ENCODE data around the gene HSPA14. TPM values are rescaled to one million over a fixed set of nuclear protein-coding genes. Genes with fewer than 3 reads are reported as not detected.
"Not testable (repeated sequence)": the region's sequence is repeated elsewhere in the genome, so short reads cannot be mapped to it uniquely, and the experiment has no call there.

HSPA14 gene
- polyA plus RNA-seq, 1 donor from 2014 or later: 48.1 TPM

GRCh38 chr10:14859775-14860174 is 21.7 kb downstream of the HSPA14 start:
- no peaks in the 10 kb centered on the region for H3K27me3 ChIP-seq (ENCODE audit: insufficient read depth, low read depth, low read length)
- H3K9me2 ChIP-seq (ENCODE audit: insufficient read depth, low read length): no peaks in the 10 kb centered on the region
- H3K27ac ChIP-seq (ENCODE audit: low read length): no peak overlapping the region
- H4K20me1 ChIP-seq (ENCODE audit: insufficient read depth): no peaks in the 10 kb centered on the region
- H3K79me2 ChIP-seq (replicated peaks; ENCODE audit: insufficient read depth, low read length): no peaks in the 10 kb centered on the region
- H3K4me2 ChIP-seq (ENCODE audit: low read length): no peak overlapping the region
- no peak overlapping the region for H3K4me3 ChIP-seq (ENCODE audit: low read length)
- H3F3A ChIP-seq (ENCODE audit: insufficient read depth, low read length, poor library complexity, severe bottlenecking): no peaks in the 10 kb centered on the region
- no peaks in the 10 kb centered on the region for H3K9me3 ChIP-seq (ENCODE audit: low read length)
- no peak overlapping the region for H3K9ac ChIP-seq (ENCODE audit: low read length)
- H2AFZ ChIP-seq (ENCODE audit: low read depth, low read length): no peak overlapping the region
- H3K36me3 ChIP-seq (ENCODE audit: insufficient read depth, low read length): no peaks in the 10 kb centered on the region
- no peak for TF ChIP-seq CTCF (IDR thresholded peaks at IDR 0.05; ENCODE audit: poor library complexity, severe bottlenecking)
- no peak for TF ChIP-seq EZH2 (IDR thresholded peaks at IDR 0.05; ENCODE audit: borderline replicate concordance, insufficient read depth, low read length, poor library complexity, severe bottlenecking)

- Histone ChIP-seq H3K9me3 (ENCODE audit: low read length) (no peaks in the 10 kb centered on the region), H2AFZ (ENCODE audit: low read depth, low read length) (no peak overlapping the region), H3K9ac (ENCODE audit: low read length) (no peak overlapping the region), H3F3A (ENCODE audit: insufficient read depth, low read length, poor library complexity, severe bottlenecking) (no peaks in the 10 kb centered on the region), H3K27ac (ENCODE audit: low read length) (no peak overlapping the region), H3K79me2 (replicated peaks; ENCODE audit: insufficient read depth, low read length) (no peaks in the 10 kb centered on the region), H3K27me3 (ENCODE audit: insufficient read depth, low read depth, low read length) (no peaks in the 10 kb centered on the region), H4K20me1 (ENCODE audit: insufficient read depth) (no peaks in the 10 kb centered on the region), H3K36me3 (ENCODE audit: insufficient read depth, low read length) (no peaks in the 10 kb centered on the region), H3K4me2 (ENCODE audit: low read length) (no peak overlapping the region), H3K9me2 (ENCODE audit: insufficient read depth, low read length) (no peaks in the 10 kb centered on the region), H3K4me3 (ENCODE audit: low read length) (no peak overlapping the region)
- TF ChIP-seq EP300 (conservative IDR thresholded peaks at IDR 0.05; ENCODE audit: poor library complexity, severe bottlenecking) (no peak), REST (IDR thresholded peaks at IDR 0.05; ENCODE audit: borderline replicate concordance) (no peak), SMC3 (conservative IDR thresholded peaks at IDR 0.05; ENCODE audit: poor library complexity) (no peak), POLR2AphosphoS5 (IDR thresholded peaks at IDR 0.05) (no peak), MXI1 (conservative IDR thresholded peaks at IDR 0.05; ENCODE audit: poor library complexity, severe bottlenecking) (no peak), RAD21 (conservative IDR thresholded peaks at IDR 0.05) (no peak), EZH2 (IDR thresholded peaks at IDR 0.05; ENCODE audit: borderline replicate concordance, insufficient read depth, low read length, poor library complexity, severe bottlenecking) (no peak)
Measured at GRCh38 chr10:14860791-14861190, 22.7 kb downstream of the HSPA14 start.

- not testable (repeated sequence) for H3K4me3 ChIP-seq (ENCODE audit: low read length); H3K36me3 ChIP-seq (ENCODE audit: insufficient read depth, low read length); H3K9me3 ChIP-seq (ENCODE audit: low read length); H3F3A ChIP-seq (ENCODE audit: insufficient read depth, low read length, poor library complexity, severe bottlenecking); H4K20me1 ChIP-seq (ENCODE audit: insufficient read depth); H3K9ac ChIP-seq (ENCODE audit: low read length); H3K27ac ChIP-seq (ENCODE audit: low read length); H3K79me2 ChIP-seq (replicated peaks; ENCODE audit: insufficient read depth, low read length); H2AFZ ChIP-seq (ENCODE audit: low read depth, low read length); H3K4me2 ChIP-seq (ENCODE audit: low read length); H3K27me3 ChIP-seq (ENCODE audit: insufficient read depth, low read depth, low read length); H3K9me2 ChIP-seq (ENCODE audit: insufficient read depth, low read length)
Measured at GRCh38 chr10:14864466-14864865, 26.4 kb downstream of the HSPA14 start.

GRCh38 chr10:14864871-14865270 is 26.8 kb downstream of the HSPA14 start:
- not testable (repeated sequence) for H3K4me3 ChIP-seq (ENCODE audit: low read length); H3F3A ChIP-seq (ENCODE audit: insufficient read depth, low read length, poor library complexity, severe bottlenecking); H2AFZ ChIP-seq (ENCODE audit: low read depth, low read length); H3K27me3 ChIP-seq (ENCODE audit: insufficient read depth, low read depth, low read length); H3K79me2 ChIP-seq (replicated peaks; ENCODE audit: insufficient read depth, low read length); H4K20me1 ChIP-seq (ENCODE audit: insufficient read depth); H3K9ac ChIP-seq (ENCODE audit: low read length); H3K4me2 ChIP-seq (ENCODE audit: low read length); H3K27ac ChIP-seq (ENCODE audit: low read length); H3K36me3 ChIP-seq (ENCODE audit: insufficient read depth, low read length); H3K9me3 ChIP-seq (ENCODE audit: low read length); H3K9me2 ChIP-seq (ENCODE audit: insufficient read depth, low read length)

Measured in neural cell (in vitro differentiated cells).